Type B pancreatic cell (in vitro differentiated cells): Measurements from ENCODE around the gene FLCN. TPM values are rescaled to one million over a fixed set of nuclear protein-coding genes. Genes with fewer than 3 reads are reported as not detected.
A peak's percentile ranks its signal among the peaks of the same experiment; 100 is the strongest.

Source experiments
- DNase-seq: peaks from one replicate; pipeline ENCODE4 v3.0.0; 2021; ENCODE audit warnings: mixed read lengths; ENCODE audit not compliant: unreplicated experiment; ENCODE audit errors: extremely low spot score
- H3K27ac Mint-ChIP-seq: 2 replicates; pipeline ENCODE4 v1.8.0; 2021; ENCODE audit warnings: mild to moderate bottlenecking, mixed read lengths
- H3K27me3 Mint-ChIP-seq: 2 replicates; pipeline ENCODE4 v1.8.0; 2021; ENCODE audit warnings: mixed read lengths
- H3K36me3 Mint-ChIP-seq: 2 replicates; pipeline ENCODE4 v1.8.0; 2021; ENCODE audit warnings: mixed read lengths
- H3K4me1 Mint-ChIP-seq: one replicate; pipeline ENCODE4 v1.8.0; 2021; ENCODE audit warnings: mixed read lengths; ENCODE audit not compliant: unreplicated experiment
- H3K4me3 Mint-ChIP-seq: 2 replicates; pipeline ENCODE4 v1.8.0; 2021; ENCODE audit warnings: mild to moderate bottlenecking, mixed read lengths
- H3K9me3 Mint-ChIP-seq: 2 replicates; pipeline ENCODE4 v1.8.0; 2021; ENCODE audit warnings: mixed read lengths
- total RNA-seq: library from RNA; stranded (reverse); gene quantifications from 2 replicates; pipeline ENCODE4 v1.2.1, GENCODE V29; 2021; ENCODE audit warnings: low replicate concordance
- TF ChIP-seq, protein P1 (sequence below): fragments of 200-600 bp; sonication (generic); conservative IDR thresholded peaks from 2 replicates; pipeline ENCODE4 v1.5.0; 2021; ENCODE audit warnings: antibody characterized with exemption, mild to moderate bottlenecking

FLCN gene
- total RNA-seq, 1 donor from 2014 or later = 55.8 TPM

DNA sequence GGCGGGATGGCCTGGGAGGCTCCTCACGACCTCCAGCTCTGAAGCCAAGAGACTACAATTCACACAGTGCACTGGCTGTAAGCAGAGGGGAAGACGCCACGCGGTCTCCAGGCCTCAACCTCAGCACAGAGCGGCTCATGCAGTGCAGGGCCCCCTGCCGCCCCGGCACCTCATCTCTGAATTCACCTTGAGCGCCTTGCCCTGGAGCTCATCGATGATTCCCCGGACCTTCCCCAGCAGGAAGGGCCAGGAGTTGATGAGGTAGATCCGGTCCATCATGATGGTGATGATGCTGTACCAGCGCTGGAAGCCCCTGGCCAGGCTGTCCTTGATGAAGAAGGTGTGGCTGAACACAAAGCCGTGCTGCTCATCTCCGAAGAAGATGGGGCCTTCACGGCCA lies 13.2 kb downstream of the FLCN start:
- no peaks in the 10 kb centered on the region for H3K4me1 Mint-ChIP-seq
- TF ChIP-seq, protein P1, sequence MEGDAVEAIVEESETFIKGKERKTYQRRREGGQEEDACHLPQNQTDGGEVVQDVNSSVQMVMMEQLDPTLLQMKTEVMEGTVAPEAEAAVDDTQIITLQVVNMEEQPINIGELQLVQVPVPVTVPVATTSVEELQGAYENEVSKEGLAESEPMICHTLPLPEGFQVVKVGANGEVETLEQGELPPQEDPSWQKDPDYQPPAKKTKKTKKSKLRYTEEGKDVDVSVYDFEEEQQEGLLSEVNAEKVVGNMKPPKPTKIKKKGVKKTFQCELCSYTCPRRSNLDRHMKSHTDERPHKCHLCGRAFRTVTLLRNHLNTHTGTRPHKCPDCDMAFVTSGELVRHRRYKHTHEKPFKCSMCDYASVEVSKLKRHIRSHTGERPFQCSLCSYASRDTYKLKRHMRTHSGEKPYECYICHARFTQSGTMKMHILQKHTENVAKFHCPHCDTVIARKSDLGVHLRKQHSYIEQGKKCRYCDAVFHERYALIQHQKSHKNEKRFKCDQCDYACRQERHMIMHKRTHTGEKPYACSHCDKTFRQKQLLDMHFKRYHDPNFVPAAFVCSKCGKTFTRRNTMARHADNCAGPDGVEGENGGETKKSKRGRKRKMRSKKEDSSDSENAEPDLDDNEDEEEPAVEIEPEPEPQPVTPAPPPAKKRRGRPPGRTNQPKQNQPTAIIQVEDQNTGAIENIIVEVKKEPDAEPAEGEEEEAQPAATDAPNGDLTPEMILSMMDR = no peak
- peaks cover 10% of the 10 kb centered on the region for H3K36me3 Mint-ChIP-seq
- no peak overlapping the region for H3K27ac Mint-ChIP-seq
- no peaks in the 10 kb centered on the region for H3K9me3 Mint-ChIP-seq
- no peaks in the 10 kb centered on the region for H3K27me3 Mint-ChIP-seq
- H3K4me3 Mint-ChIP-seq = no peak overlapping the region
- no peak for DNase-seq

DNA sequence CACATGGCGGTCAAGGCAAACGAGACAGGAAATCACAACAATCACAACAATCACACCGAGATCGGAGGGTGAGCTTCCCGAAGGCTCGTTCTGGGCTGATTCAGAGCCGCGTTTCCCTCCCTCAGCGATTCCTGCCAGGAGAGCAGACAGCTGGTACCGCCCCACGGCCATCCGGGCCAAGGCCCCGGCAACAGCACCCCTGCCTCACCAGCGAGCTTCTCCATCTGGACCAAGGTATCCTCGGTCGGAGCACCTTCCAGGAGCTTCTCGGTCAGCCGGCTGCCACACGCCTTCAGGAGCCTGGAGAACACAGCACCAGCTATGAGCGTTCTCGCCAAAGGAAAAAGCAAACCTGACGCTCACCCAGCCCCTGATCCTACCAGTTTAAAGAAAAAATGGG lies 15.6 kb downstream of the FLCN start:
- Mint-ChIP-seq H3K9me3 (no peaks in the 10 kb centered on the region), H3K4me3 (no peak overlapping the region), H3K27ac (no peak overlapping the region), H3K36me3 (peaks cover 18% of the 10 kb centered on the region), H3K27me3 (no peaks in the 10 kb centered on the region), H3K4me1 (no peaks in the 10 kb centered on the region)
- no peak for DNase-seq
- TF ChIP-seq, protein P1 = no peak

DNA sequence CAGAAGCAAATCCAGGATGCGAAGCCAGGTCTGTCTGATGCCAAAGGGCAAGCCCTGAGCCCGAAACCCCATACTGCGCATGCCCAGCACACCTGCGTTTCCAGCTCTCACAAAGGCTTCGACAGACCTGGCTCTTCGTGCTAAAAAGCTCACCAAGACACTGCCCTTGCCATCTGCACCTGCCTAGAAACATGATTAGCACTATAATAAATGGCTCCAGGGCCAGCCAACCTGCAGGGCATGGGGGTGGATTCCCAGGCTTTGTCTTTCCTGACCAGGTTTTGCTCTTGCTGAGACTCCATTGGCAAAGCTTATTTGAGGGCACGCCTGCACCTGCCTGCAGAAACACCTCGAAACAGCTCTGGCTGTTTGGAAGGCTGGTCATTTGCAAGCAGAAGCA lies 16.4 kb downstream of the FLCN start:
- Mint-ChIP-seq H3K4me1 (no peaks in the 10 kb centered on the region), H3K9me3 (no peaks in the 10 kb centered on the region), H3K27me3 (no peaks in the 10 kb centered on the region), H3K36me3 (peaks cover 18% of the 10 kb centered on the region), H3K27ac (no peak overlapping the region), H3K4me3 (no peak overlapping the region)
- TF ChIP-seq, protein P1 = no peak
- DNase-seq = no peak

DNA sequence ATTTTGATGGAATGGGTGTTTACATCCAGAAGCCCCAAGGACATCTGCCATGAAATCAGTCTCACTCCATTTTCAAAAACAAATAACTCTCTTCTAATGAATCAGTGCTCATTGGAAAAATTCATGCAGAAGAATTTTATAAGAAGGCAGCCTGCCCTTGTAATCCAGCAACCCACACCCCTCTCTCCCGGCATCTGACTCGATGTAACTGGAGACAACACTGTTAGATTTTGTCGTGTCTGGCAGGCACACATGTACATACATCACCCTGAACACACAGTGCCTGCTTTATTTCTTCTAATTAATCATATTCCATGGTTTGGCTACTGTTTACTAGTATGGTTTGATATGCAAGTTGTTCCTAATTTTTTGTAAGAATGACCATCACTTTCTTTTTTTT lies 19.0 kb downstream of the FLCN start:
- TF ChIP-seq, protein P1 = no peak
- DNase-seq = no peak
- H3K9me3 Mint-ChIP-seq = no peaks in the 10 kb centered on the region
- no peaks in the 10 kb centered on the region for H3K27me3 Mint-ChIP-seq
- peaks cover 14% of the 10 kb centered on the region for H3K36me3 Mint-ChIP-seq
- no peak overlapping the region for H3K4me3 Mint-ChIP-seq
- no peak overlapping the region for H3K27ac Mint-ChIP-seq
- no peaks in the 10 kb centered on the region for H3K4me1 Mint-ChIP-seq

DNA sequence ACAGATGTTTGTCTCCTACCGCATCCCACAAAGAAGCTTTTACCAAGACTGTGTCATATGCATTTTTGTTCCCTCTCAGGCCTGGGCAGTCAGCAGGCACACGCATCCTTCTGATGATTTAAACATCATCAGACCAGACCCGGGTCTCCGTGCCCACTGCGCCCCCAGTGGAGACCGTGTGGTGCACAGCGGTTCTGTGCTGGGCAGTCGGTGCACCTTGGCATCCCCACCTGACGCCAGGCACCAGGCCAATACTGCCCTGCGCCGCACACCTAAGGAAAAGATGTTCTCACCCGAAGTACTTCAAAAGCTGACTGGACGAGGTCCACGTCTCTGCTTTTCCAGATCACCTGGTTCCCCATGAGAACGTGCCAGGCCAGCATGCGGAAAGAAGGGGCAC lies 20.2 kb downstream of the FLCN start:
- Mint-ChIP-seq H3K4me3 (no peak overlapping the region), H3K36me3 (peaks cover 14% of the 10 kb centered on the region), H3K27ac (no peak overlapping the region), H3K27me3 (no peaks in the 10 kb centered on the region), H3K4me1 (no peaks in the 10 kb centered on the region), H3K9me3 (no peaks in the 10 kb centered on the region)
- TF ChIP-seq, protein P1 = peak; percentile 27
- no peak for DNase-seq

DNA sequence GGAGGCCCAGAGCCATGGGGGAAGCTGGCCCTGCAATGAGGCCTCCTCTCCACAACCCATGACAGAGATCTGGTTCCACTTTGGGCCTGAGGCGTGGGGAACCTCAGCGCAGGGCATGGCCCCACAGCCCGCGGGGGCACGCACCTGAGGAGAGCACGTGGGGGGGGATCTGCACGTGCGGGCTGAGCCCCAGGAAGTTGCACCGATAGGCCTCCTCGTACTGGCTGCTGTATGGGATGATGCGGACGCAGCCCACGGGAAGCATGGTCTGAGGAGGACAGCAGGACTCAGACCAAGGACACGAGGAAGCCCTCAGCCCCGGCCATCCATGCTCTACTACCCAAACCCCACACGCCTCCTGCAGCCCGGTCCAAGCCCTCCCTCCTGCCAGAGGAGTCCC lies 20.7 kb downstream of the FLCN start:
- TF ChIP-seq, protein P1 = no peak
- Mint-ChIP-seq H3K36me3 (peaks cover 14% of the 10 kb centered on the region), H3K27ac (no peak overlapping the region), H3K4me1 (no peaks in the 10 kb centered on the region), H3K4me3 (no peak overlapping the region), H3K9me3 (no peaks in the 10 kb centered on the region), H3K27me3 (no peaks in the 10 kb centered on the region)
- DNase-seq = no peak
